B cell (primary cell): Measurements from ENCODE around the gene TRIM17.

ENCODE experiments used
- EZH2 ChIP-seq: IDR thresholded peaks from 2 replicates; pipeline ENCODE4 v1.6.1; 2012; ENCODE audit warnings: borderline replicate concordance, low read depth, mild to moderate bottlenecking, moderate library complexity, low read length; ENCODE audit not compliant: insufficient read depth, poor library complexity, severe bottlenecking
- TF ChIP-seq, protein P1 (sequence below): fragments of 200-600 bp; IDR thresholded peaks from one replicate; pipeline ENCODE4 v1.8.0; 2022; ENCODE audit warnings: antibody characterized with exemption, mild to moderate bottlenecking

- TF ChIP-seq, protein P1, sequence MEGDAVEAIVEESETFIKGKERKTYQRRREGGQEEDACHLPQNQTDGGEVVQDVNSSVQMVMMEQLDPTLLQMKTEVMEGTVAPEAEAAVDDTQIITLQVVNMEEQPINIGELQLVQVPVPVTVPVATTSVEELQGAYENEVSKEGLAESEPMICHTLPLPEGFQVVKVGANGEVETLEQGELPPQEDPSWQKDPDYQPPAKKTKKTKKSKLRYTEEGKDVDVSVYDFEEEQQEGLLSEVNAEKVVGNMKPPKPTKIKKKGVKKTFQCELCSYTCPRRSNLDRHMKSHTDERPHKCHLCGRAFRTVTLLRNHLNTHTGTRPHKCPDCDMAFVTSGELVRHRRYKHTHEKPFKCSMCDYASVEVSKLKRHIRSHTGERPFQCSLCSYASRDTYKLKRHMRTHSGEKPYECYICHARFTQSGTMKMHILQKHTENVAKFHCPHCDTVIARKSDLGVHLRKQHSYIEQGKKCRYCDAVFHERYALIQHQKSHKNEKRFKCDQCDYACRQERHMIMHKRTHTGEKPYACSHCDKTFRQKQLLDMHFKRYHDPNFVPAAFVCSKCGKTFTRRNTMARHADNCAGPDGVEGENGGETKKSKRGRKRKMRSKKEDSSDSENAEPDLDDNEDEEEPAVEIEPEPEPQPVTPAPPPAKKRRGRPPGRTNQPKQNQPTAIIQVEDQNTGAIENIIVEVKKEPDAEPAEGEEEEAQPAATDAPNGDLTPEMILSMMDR = no peak
- no peak for TF ChIP-seq EZH2
These were observed 51.9 kb downstream of the TRIM17 start for GRCh38 chr1:228364706-228365213.
